HCT116 (cell line): ENCODE results near the gene P2RY13. TPM values are rescaled to one million over a fixed set of nuclear protein-coding genes. Genes with fewer than 3 reads are reported as not detected.

Source experiments
- ATAC-seq: fragments of 200-7000 bp; cut with Tn5 transposase; 2 replicates; pipeline ENCODE4 v1.9.1; 2020; ENCODE audit warnings: mild to moderate bottlenecking, moderate library complexity
- BruUV-seq: library from RNA; stranded (reverse); fragments of 400-500 nt; replicated peaks from 2 replicates; lab custom pipeline; 2021; lab: Mats Ljungman, UMichigan
- CTCF ChIA-PET: fragments of 300-600 bp; sonication (Branson Sonifier 250); formaldehyde crosslinking; loops from one replicate; lab custom pipeline; 2021; ENCODE audit warnings: antibody characterized with exemption; lab: Charles Lee
- POLR2A ChIA-PET: fragments of 300-600, 350-600 bp; sonication (Branson Sonifier 250); formaldehyde crosslinking; loops from one replicate; lab custom pipeline; 2021; ENCODE audit warnings: antibody characterized with exemption; lab: Charles Lee
- RAD21 ChIA-PET, 2 experiments: fragments of 300-600 bp; sonication (Branson Sonifier 250); formaldehyde crosslinking; loops; one replicate each; lab custom pipeline; 2023; ENCODE audit warnings: low total read pairs in 2 of 2; ENCODE audit not compliant: uncharacterized antibody in 2 of 2, unreplicated experiment in 2 of 2, low non-redundant PET in 1 of 2; lab: Charles Lee
- DNase-seq: peaks from one replicate; pipeline ENCODE4 v3.0.0-alpha.2; 2010; ENCODE audit warnings: low read depth, low spot score
- H2AFZ ChIP-seq: fragments of 200-600 bp; shearing (Covaris generic), sonication (generic); 2 replicates; pipeline ENCODE4 v1.6.1; 2017; ENCODE audit warnings: low read depth, mixed run types, mixed read lengths, antibody characterized with exemption, low read length; ENCODE audit not compliant: poor library complexity, severe bottlenecking
- H3K27ac ChIP-seq: 2 replicates; pipeline ENCODE4 v1.5.1; 2012; ENCODE audit warnings: low read depth, low read length
- H3K27me3 ChIP-seq: fragments of 200-600 bp; sonication (generic); 2 replicates; pipeline ENCODE4 v1.6.1; 2016; ENCODE audit warnings: mixed run types, low read length, mixed read lengths; ENCODE audit not compliant: insufficient read depth
- H3K36me3 ChIP-seq, 2 experiments: fragments of 200-500 bp in 1 of 2; fragments of 200-600 bp in 1 of 2; sonication (Bioruptor generic) in 1 of 2; sonication (generic) in 1 of 2; 2 replicates each; pipeline versions ENCODE4 v1.5.1 to v1.6.1; 2014 to 2016; ENCODE audit warnings: low read length in 2 of 2, inconsistent platforms in 1 of 2, mixed read lengths in 1 of 2, mixed run types in 1 of 2; ENCODE audit not compliant: insufficient read depth in 2 of 2, control insufficient read depth in 1 of 2
- H3K4me1 ChIP-seq, 2 experiments: fragments of 200-600 bp in 1 of 2; sonication (generic) in 1 of 2; 2 replicates each; pipeline versions ENCODE4 v1.5.1 to v1.6.1; 2012 to 2017; ENCODE audit warnings: low read length in 2 of 2, inconsistent platforms in 1 of 2, mild to moderate bottlenecking in 1 of 2, mixed read lengths in 1 of 2, mixed run types in 1 of 2, moderate library complexity in 1 of 2; ENCODE audit not compliant: insufficient read depth in 2 of 2, control insufficient read depth in 1 of 2
- H3K4me2 ChIP-seq: fragments of 200-600 bp; sonication (generic); 2 replicates; pipeline ENCODE4 v1.6.1; 2017; ENCODE audit warnings: mixed run types, low read length, mixed read lengths
- H3K4me3 ChIP-seq, 2 experiments: fragments of 200-600 bp in 1 of 2; sonication (generic) in 1 of 2; replicated peaks in 1 of 2; 2 replicates each; pipeline ENCODE4 v1.5.1; 2011 to 2016; ENCODE audit warnings: low read length in 2 of 2, control low read depth in 1 of 2, low read depth in 1 of 2, mild to moderate bottlenecking in 1 of 2, mixed read lengths in 1 of 2, mixed run types in 1 of 2
- H3K79me2 ChIP-seq: fragments of 200-600 bp; sonication (generic); 2 replicates; pipeline ENCODE4 v1.6.1; 2017; ENCODE audit warnings: mild to moderate bottlenecking, mixed run types, low read length, moderate library complexity, mixed read lengths; ENCODE audit not compliant: insufficient read depth
- H3K9ac ChIP-seq: fragments of 200-600 bp; sonication (generic); 2 replicates; pipeline ENCODE4 v1.6.1; 2016; ENCODE audit warnings: low read length, mixed read lengths
- H3K9me2 ChIP-seq: fragments of 200-600 bp; sonication (generic), shearing (Covaris generic); 2 replicates; pipeline ENCODE4 v1.6.1; 2017; ENCODE audit warnings: mixed run types, mild to moderate bottlenecking, moderate library complexity; ENCODE audit not compliant: insufficient read depth
- H3K9me3 ChIP-seq, 2 experiments: fragments of 200-500 bp in 1 of 2; fragments of 200-600 bp in 1 of 2; sonication (Bioruptor generic) in 1 of 2; sonication (generic) in 1 of 2; 2 replicates each; pipeline ENCODE4 v1.6.1; 2014 to 2017; ENCODE audit warnings: low read length in 2 of 2, mixed read lengths in 2 of 2, inconsistent platforms in 1 of 2, low read depth in 1 of 2, mild to moderate bottlenecking in 1 of 2, mixed run types in 1 of 2, moderate library complexity in 1 of 2; ENCODE audit not compliant: control insufficient read depth in 1 of 2, insufficient read depth in 1 of 2
- H4K20me1 ChIP-seq: fragments of 200-600 bp; sonication (generic), shearing (Covaris generic); 2 replicates; pipeline ENCODE4 v1.6.1; 2017; ENCODE audit warnings: mixed run types, mild to moderate bottlenecking, moderate library complexity; ENCODE audit not compliant: insufficient read depth
- CEBPB ChIP-seq: IDR thresholded peaks from 2 replicates; pipeline ENCODE4 v1.6.1; 2012; ENCODE audit warnings: low read depth
- SP1 ChIP-seq: IDR thresholded peaks from 2 replicates; pipeline ENCODE4 v1.6.1; 2012; ENCODE audit warnings: low read depth
- intact Hi-C: fragments of 100-400 bp; cut with micrococcal nuclease; formaldehyde crosslinking; loops from 2 replicates; pipeline ENCODE4 v1.10.0; 2022
- total RNA-seq: library from RNA; stranded (reverse); gene quantifications from one replicate; pipeline ENCODE4 v1.2.1, GENCODE V29; 2021; ENCODE audit not compliant: unreplicated experiment
- TF ChIP-seq, protein P1 (sequence below): IDR thresholded peaks from 2 replicates; pipeline ENCODE4 v1.6.1; 2012; ENCODE audit warnings: low read depth
- TF ChIP-seq, protein P2 (sequence below): IDR thresholded peaks from 2 replicates; pipeline ENCODE4 v1.6.1; 2012

P2RY13 gene
- total RNA-seq, 1 experiment from 2014 or later: not detected

DNA sequence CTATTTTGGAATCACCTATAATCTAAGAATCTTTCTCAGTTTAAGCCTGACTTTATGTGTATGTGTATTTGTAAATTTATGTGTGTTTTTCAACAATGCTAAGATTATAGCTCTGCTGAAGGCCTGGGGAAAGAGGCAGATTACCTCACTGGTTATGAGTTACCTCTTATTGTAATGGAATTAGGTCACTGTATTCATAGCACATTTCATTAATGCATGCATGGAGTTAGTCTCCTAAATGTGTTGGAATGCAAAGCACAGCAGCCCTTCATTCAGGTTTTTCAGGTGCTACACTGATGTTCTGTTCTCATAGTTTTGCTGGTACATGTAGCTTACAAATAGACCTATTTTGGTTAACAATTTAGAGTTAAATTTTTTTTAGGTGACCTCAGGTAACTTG is 22.2 kb downstream of the P2RY13 start (continued):
- TF ChIP-seq, protein P1, sequence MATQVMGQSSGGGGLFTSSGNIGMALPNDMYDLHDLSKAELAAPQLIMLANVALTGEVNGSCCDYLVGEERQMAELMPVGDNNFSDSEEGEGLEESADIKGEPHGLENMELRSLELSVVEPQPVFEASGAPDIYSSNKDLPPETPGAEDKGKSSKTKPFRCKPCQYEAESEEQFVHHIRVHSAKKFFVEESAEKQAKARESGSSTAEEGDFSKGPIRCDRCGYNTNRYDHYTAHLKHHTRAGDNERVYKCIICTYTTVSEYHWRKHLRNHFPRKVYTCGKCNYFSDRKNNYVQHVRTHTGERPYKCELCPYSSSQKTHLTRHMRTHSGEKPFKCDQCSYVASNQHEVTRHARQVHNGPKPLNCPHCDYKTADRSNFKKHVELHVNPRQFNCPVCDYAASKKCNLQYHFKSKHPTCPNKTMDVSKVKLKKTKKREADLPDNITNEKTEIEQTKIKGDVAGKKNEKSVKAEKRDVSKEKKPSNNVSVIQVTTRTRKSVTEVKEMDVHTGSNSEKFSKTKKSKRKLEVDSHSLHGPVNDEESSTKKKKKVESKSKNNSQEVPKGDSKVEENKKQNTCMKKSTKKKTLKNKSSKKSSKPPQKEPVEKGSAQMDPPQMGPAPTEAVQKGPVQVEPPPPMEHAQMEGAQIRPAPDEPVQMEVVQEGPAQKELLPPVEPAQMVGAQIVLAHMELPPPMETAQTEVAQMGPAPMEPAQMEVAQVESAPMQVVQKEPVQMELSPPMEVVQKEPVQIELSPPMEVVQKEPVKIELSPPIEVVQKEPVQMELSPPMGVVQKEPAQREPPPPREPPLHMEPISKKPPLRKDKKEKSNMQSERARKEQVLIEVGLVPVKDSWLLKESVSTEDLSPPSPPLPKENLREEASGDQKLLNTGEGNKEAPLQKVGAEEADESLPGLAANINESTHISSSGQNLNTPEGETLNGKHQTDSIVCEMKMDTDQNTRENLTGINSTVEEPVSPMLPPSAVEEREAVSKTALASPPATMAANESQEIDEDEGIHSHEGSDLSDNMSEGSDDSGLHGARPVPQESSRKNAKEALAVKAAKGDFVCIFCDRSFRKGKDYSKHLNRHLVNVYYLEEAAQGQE: no peak
- TF ChIP-seq, protein P2, sequence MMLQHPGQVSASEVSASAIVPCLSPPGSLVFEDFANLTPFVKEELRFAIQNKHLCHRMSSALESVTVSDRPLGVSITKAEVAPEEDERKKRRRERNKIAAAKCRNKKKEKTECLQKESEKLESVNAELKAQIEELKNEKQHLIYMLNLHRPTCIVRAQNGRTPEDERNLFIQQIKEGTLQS: no peak
- no peak for TF ChIP-seq CEBPB
- TF ChIP-seq, all 23 proteins: peak for 0

DNA sequence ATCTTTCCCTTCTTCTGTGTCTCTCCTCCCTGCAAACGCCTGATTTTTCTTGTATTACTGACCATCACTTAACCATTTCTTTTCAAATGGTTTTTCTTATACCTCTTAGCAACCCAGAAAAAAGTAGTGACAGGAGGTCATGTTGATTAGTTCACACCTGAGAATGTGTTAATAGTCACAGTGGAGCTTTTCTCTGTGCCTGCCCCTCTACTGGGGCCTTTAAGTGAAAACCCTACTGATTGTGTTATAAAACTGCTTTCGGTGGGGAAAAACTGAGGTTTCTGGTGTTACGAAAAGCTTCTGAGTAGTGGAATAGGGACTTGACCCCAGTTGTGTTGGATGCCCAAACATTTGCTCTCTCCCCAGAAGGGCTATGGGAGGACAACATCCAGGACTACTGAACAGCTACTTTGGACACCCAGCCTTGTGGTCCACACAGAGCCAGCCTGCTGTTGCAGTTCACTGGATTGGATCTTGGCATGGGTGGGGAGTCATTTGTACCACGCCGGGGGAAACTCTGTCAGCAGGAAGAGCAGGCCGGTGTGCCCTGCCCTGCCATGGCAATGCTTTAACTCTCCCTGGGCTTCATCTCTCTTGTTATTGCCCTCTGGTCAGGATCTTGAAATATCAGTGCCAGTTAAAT is 23.1 kb downstream of the P2RY13 start:
- peaks cover 26 to 62% of the 10 kb centered on the region in 2 experiments for H3K4me1 ChIP-seq
- TF ChIP-seq CEBPB (0 out of 2 replicates have a peak, but pooled peaks have one; percentile 17), SP1 (no peak)
- H3K9ac ChIP-seq: peak overlapping the region; percentile 50
- no peaks in the 10 kb centered on the region for H3K27me3 ChIP-seq
- no peaks in the 10 kb centered on the region for H3K79me2 ChIP-seq
- no TSS peak for BruUV-seq
- no peak for DNase-seq
- ChIA-PET CTCF (interaction anchor here (1.8 to 2.1 kb wide), 2 partner anchors 21 to 120 kb away, joined by 6 to 10 read pairs; no protein-coding TSS in a partner anchor), RAD21 (no interaction called here), POLR2A (interaction anchor here (1.6 to 1.7 kb wide), 2 partner anchors 10 kb away, joined by 4 to 9 read pairs; partner anchors contain the start of gene GPR87)
- peak overlapping the region; percentile 75 for H3K27ac ChIP-seq
- no peak overlapping the region for H2AFZ ChIP-seq
- no peaks in the 10 kb centered on the region for H4K20me1 ChIP-seq
- intact Hi-C loops: no loop called here
- H3K36me3 ChIP-seq: no peaks in the 10 kb centered on the region
- no peak for ATAC-seq
- H3K9me2 ChIP-seq: no peaks in the 10 kb centered on the region
- no peak overlapping the region for H3K4me3 ChIP-seq
- H3K9me3 ChIP-seq: no peaks in the 10 kb centered on the region
- peak overlapping the region; percentile 72 for H3K4me2 ChIP-seq
